Thyroid gland (tissue), 4 donors: ENCODE measurements around the gene DENND5A.

Experiments
- CTCF ChIP-seq, 6 experiments: fragments of 200-600 bp in 3 of 6; fragments of 450-650 bp in 3 of 6; sonication (generic) in 3 of 6; IDR thresholded peaks; one replicate each; pipeline ENCODE4 v1.5.1; 2016 to 2019; ENCODE audit warnings: antibody characterized with exemption in 6 of 6, mild to moderate bottlenecking in 2 of 6, inconsistent platforms in 1 of 6, moderate library complexity in 1 of 6
- POLR2A ChIP-seq, 2 donors: fragments of 450-650 bp; IDR thresholded peaks; one replicate each; pipeline ENCODE4 v1.6.1; 2017; ENCODE audit warnings: antibody characterized with exemption in 2 of 2, mild to moderate bottlenecking in 2 of 2, moderate library complexity in 1 of 2

DNA sequence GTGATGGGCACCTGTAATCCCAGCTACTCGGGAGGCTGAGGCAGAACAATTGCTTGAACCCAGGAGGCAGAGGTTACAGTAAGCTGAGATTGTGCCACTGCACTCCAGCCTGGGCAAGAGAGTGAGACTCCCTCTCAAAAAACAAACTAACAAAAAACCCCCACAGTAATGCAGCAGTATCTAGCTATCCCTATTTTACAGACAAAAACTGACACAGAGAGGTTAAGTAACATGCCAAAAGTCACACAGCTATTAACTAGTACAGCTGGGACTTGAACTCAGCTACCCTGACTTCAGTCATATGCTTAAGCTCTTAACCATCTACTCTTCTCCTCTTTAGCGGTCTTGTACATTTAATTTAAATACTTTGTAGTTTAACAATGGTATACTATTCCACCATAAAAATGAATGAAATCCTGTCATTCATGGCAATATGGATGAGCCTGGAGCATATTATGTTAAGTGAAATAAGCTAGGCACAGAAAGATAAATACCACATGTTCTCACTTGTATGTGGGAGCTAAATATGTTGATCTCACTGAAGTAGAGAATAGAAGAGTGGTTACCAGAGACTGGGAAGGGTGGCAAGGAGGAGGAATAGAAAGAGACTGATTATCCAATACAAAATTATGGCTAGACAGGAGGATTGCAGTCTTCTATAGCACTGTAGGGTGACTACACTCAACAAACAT is 82.8 kb downstream of the DENND5A start:
- no peak for TF ChIP-seq CTCF (IDR thresholded peaks at IDR 0.05)
- no peak for TF ChIP-seq POLR2A (IDR thresholded peaks at IDR 0.05)
